Ectodermal cell (in vitro differentiated cells): ENCODE measurements around the gene CPT2.
"Not testable (repeated sequence)": the region's sequence is repeated elsewhere in the genome, so short reads cannot be mapped to it uniquely, and the experiment has no call there.

ENCODE experiments used
- H3K27ac ChIP-seq: 2 replicates; pipeline ENCODE4 v1.7.0; 2013; ENCODE audit warnings: mild to moderate bottlenecking, low read depth, low read length; ENCODE audit not compliant: insufficient read depth, poor library complexity, severe bottlenecking
- H3K27me3 ChIP-seq: 2 replicates; pipeline ENCODE4 v1.7.0; 2013; ENCODE audit warnings: mild to moderate bottlenecking, low read length; ENCODE audit not compliant: insufficient read depth, control insufficient read depth, poor library complexity, severe bottlenecking
- H3K36me3 ChIP-seq: one replicate; pipeline ENCODE4 v1.7.0; 2013; ENCODE audit warnings: low read length; ENCODE audit not compliant: control insufficient read depth, insufficient read depth
- H3K4me1 ChIP-seq: one replicate; pipeline ENCODE4 v1.7.0; 2013; ENCODE audit warnings: low read length; ENCODE audit not compliant: control insufficient read depth, insufficient read depth
- H3K4me3 ChIP-seq: 2 replicates; pipeline ENCODE4 v1.7.0; 2013; ENCODE audit warnings: low read depth, low read length, control low read depth; ENCODE audit not compliant: insufficient read depth
- H3K9me3 ChIP-seq: 2 replicates; pipeline ENCODE4 v1.7.0; 2013; ENCODE audit warnings: mild to moderate bottlenecking, low read length, moderate library complexity; ENCODE audit not compliant: control insufficient read depth
- WGBS, 2 experiments: methylation state at CpG; one replicate each; pipeline ENCODE4 v1.1.7; 2013; ENCODE audit warnings: missing lambda C conversion rate in 2 of 2; 5-methylcytosine and 5-hydroxymethylcytosine counted together

CPT2 gene

GRCh38 chr1:53195246-53196016, 1.2 kb upstream of the CPT2 start:
- H3K36me3 ChIP-seq, result no peaks in the 10 kb centered on the region
- 94 to 95% methylated on average over 11 of the region's 11 CpGs for WGBS, 2 experiments
- no peak overlapping the region for H3K4me3 ChIP-seq
- no peaks in the 10 kb centered on the region for H3K9me3 ChIP-seq
- no peak overlapping the region for H3K27ac ChIP-seq
- peaks cover 7% of the 10 kb centered on the region for H3K27me3 ChIP-seq
- peaks cover 12% of the 10 kb centered on the region for H3K4me1 ChIP-seq

GRCh38 chr1:53196017-53196484, 573 bp upstream of the CPT2 start:
- no peak overlapping the region for H3K4me3 ChIP-seq
- WGBS, 2 experiments, result 64 to 76% methylated on average over 7 to 9 of the region's 9 CpGs

GRCh38 chr1:53197291-53198200, 922 bp downstream of the CPT2 start:
- H3K9me3 ChIP-seq, result no peaks in the 10 kb centered on the region
- peaks cover 12% of the 10 kb centered on the region for H3K4me1 ChIP-seq
- peaks cover 6% of the 10 kb centered on the region for H3K36me3 ChIP-seq
- H3K27me3 ChIP-seq, result peaks cover 7% of the 10 kb centered on the region
- peak overlapping the region; percentile 99 for H3K4me3 ChIP-seq
- peak overlapping the region; percentile 70 for H3K27ac ChIP-seq
- 43% methylated on average over 13 of the region's 13 CpGs for WGBS, 2 experiments

More at GRCh38 chr1:53196017-53196484, 573 bp upstream of the CPT2 start:
- Histone ChIP-seq H3K27ac (no peak overlapping the region), H3K4me1 (peaks cover 12% of the 10 kb centered on the region), H3K36me3 (no peaks in the 10 kb centered on the region), H3K27me3 (peaks cover 7% of the 10 kb centered on the region), H3K9me3 (no peaks in the 10 kb centered on the region)

GRCh38 chr1:53198241-53198651, 1.6 kb downstream of the CPT2 start:
- no peak overlapping the region for H3K4me3 ChIP-seq
- WGBS, 2 experiments, result 86 to 89% methylated on average over 3 to 4 of the region's 4 CpGs
- H3K36me3 ChIP-seq, result peaks cover 11% of the 10 kb centered on the region
- H3K9me3 ChIP-seq, result no peaks in the 10 kb centered on the region
- no peak overlapping the region for H3K27ac ChIP-seq
- peaks cover 7% of the 10 kb centered on the region for H3K27me3 ChIP-seq
- peaks cover 12% of the 10 kb centered on the region for H3K4me1 ChIP-seq

GRCh38 chr1:53203466-53203865, 6.8 kb downstream of the CPT2 start:
- no peak overlapping the region for H3K27ac ChIP-seq
- no peaks in the 10 kb centered on the region for H3K4me1 ChIP-seq
- WGBS, 2 experiments, result 93 to 94% methylated on average over 3 of the region's 3 CpGs
- no peaks in the 10 kb centered on the region for H3K27me3 ChIP-seq
- H3K9me3 ChIP-seq, result no peaks in the 10 kb centered on the region
- H3K36me3 ChIP-seq, result peaks cover 50% of the 10 kb centered on the region
- H3K4me3 ChIP-seq, result no peak overlapping the region

- H3K9me3 ChIP-seq, H3K4me1 ChIP-seq, H3K27me3 ChIP-seq, H3K27ac ChIP-seq, H3K4me3 ChIP-seq: not testable (repeated sequence)
- H3K36me3 ChIP-seq, result peaks cover 60% of the 10 kb centered on the region
- 97 to 98% methylated on average over 1 of the region's 1 CpG for WGBS, 2 experiments
Observed at GRCh38 chr1:53205496-53205895, 8.9 kb downstream of the CPT2 start.

GRCh38 chr1:53206083-53206685, 9.6 kb downstream of the CPT2 start:
- H3K36me3 ChIP-seq, result peaks cover 65% of the 10 kb centered on the region
- not testable (repeated sequence) for H3K9me3 ChIP-seq, H3K27me3 ChIP-seq, H3K4me1 ChIP-seq, H3K27ac ChIP-seq, H3K4me3 ChIP-seq
- WGBS, 2 experiments, result 93 to 95% methylated on average over 3 of the region's 3 CpGs

GRCh38 chr1:53206735-53207379, 10.2 kb downstream of the CPT2 start:
- Histone ChIP-seq H3K9me3 (no peaks in the 10 kb centered on the region), H3K27ac (no peak overlapping the region), H3K27me3 (no peaks in the 10 kb centered on the region), H3K36me3 (peaks cover 65% of the 10 kb centered on the region), H3K4me3 (no peak overlapping the region), H3K4me1 (no peaks in the 10 kb centered on the region)
- 89 to 100% methylated on average over 1 of the region's 1 CpG for WGBS, 2 experiments

- Histone ChIP-seq H3K27me3 (no peaks in the 10 kb centered on the region), H3K36me3 (peaks cover 59% of the 10 kb centered on the region), H3K27ac (no peak overlapping the region), H3K4me3 (no peak overlapping the region), H3K9me3 (no peaks in the 10 kb centered on the region), H3K4me1 (no peaks in the 10 kb centered on the region)
- WGBS, 2 experiments, result 93 to 100% methylated on average over 1 of the region's 1 CpG
Observed at GRCh38 chr1:53207726-53208125, 11.1 kb downstream of the CPT2 start.
